IMR-90 (cell line): ENCODE measurements around the gene PID1.

Experiments used
- FOS ChIP-seq: fragments of 150-350 bp; IDR thresholded peaks from 2 replicates; pipeline ENCODE4 v1.6.1; 2016; ENCODE audit warnings: low read depth, low read length
- MAZ ChIP-seq: IDR thresholded peaks from 2 replicates; pipeline ENCODE4 v1.6.1; 2012; ENCODE audit warnings: low read depth, mild to moderate bottlenecking, low read length, improper control_type of control experiment, moderate library complexity, borderline replicate concordance
- MXI1 ChIP-seq: IDR thresholded peaks from 2 replicates; pipeline ENCODE4 v1.6.1; 2012; ENCODE audit warnings: low read depth, mild to moderate bottlenecking, low read length, moderate library complexity, borderline replicate concordance
- POLR2A ChIP-seq: IDR thresholded peaks from 2 replicates; pipeline ENCODE4 v1.6.1; 2012; ENCODE audit warnings: mild to moderate bottlenecking, low read depth, low read length
- RCOR1 ChIP-seq: IDR thresholded peaks from 2 replicates; pipeline ENCODE4 v1.6.1; 2012; ENCODE audit warnings: mild to moderate bottlenecking, low read length, improper control_type of control experiment; ENCODE audit not compliant: insufficient replicate concordance
- RFX5 ChIP-seq: IDR thresholded peaks from 2 replicates; pipeline ENCODE4 v1.8.0; 2012; ENCODE audit warnings: low read depth, mild to moderate bottlenecking, low read length, moderate library complexity
- SMC3 ChIP-seq: fragments of 150-350 bp; IDR thresholded peaks from 2 replicates; pipeline ENCODE4 v1.6.1; 2016; ENCODE audit warnings: low read depth, mild to moderate bottlenecking, antibody characterized with exemption, low read length, moderate library complexity
- TF ChIP-seq, protein P1 (sequence below): conservative IDR thresholded peaks from 2 replicates; pipeline ENCODE4 v1.5.1; 2012; ENCODE audit warnings: mild to moderate bottlenecking, low read depth, low read length, improper control_type of control experiment
- TF ChIP-seq, protein P2 (sequence below): fragments of 150-350 bp; IDR thresholded peaks from 2 replicates; pipeline ENCODE4 v1.6.1; 2016; ENCODE audit warnings: low read depth, mild to moderate bottlenecking, low read length, moderate library complexity, borderline replicate concordance

DNA sequence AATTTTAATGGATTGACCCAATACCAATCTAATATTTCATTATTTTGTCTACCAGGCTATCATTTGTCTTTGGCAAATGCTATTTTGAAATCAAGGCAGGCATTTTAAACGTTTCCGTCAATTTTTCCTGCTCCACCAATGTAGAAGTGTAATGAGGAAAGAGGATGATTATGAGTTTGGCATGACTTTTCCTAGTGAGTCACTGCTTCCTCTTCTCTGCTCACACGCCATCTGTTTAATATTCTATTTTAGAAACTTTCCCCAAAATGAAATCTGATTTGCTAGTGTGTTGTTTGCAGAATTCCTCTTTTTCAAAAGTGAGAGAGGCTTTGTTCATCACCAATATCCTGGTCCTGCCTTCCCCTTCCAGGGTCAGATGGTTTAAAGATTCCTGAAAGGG lies 42.5 kb upstream of the PID1 start:
- no peak for TF ChIP-seq FOS
- TF ChIP-seq, protein P1, sequence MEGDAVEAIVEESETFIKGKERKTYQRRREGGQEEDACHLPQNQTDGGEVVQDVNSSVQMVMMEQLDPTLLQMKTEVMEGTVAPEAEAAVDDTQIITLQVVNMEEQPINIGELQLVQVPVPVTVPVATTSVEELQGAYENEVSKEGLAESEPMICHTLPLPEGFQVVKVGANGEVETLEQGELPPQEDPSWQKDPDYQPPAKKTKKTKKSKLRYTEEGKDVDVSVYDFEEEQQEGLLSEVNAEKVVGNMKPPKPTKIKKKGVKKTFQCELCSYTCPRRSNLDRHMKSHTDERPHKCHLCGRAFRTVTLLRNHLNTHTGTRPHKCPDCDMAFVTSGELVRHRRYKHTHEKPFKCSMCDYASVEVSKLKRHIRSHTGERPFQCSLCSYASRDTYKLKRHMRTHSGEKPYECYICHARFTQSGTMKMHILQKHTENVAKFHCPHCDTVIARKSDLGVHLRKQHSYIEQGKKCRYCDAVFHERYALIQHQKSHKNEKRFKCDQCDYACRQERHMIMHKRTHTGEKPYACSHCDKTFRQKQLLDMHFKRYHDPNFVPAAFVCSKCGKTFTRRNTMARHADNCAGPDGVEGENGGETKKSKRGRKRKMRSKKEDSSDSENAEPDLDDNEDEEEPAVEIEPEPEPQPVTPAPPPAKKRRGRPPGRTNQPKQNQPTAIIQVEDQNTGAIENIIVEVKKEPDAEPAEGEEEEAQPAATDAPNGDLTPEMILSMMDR, result no peak
- TF ChIP-seq RFX5, result no peak
- TF ChIP-seq, protein P2, sequence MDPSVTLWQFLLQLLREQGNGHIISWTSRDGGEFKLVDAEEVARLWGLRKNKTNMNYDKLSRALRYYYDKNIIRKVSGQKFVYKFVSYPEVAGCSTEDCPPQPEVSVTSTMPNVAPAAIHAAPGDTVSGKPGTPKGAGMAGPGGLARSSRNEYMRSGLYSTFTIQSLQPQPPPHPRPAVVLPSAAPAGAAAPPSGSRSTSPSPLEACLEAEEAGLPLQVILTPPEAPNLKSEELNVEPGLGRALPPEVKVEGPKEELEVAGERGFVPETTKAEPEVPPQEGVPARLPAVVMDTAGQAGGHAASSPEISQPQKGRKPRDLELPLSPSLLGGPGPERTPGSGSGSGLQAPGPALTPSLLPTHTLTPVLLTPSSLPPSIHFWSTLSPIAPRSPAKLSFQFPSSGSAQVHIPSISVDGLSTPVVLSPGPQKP, result no peak
- no peak for TF ChIP-seq POLR2A
- no peak for TF ChIP-seq RCOR1
- no peak for TF ChIP-seq MXI1
- TF ChIP-seq SMC3, result no peak
- no peak for TF ChIP-seq MAZ
